Vagina (tissue), 2 donors: Measurements from ENCODE around the gene TACC3. TPM values are rescaled to one million over a fixed set of nuclear protein-coding genes. Genes with fewer than 3 reads are reported as not detected.

Source experiments
- DNase-seq, 2 donors: peaks; one replicate each; pipeline ENCODE4 v3.0.0-alpha.2; 2017; ENCODE audit errors: extremely low spot score in 2 of 2
- H3K27ac ChIP-seq: fragments of 200-600 bp; sonication (generic); one replicate; pipeline ENCODE4 v1.5.1; 2019
- H3K27me3 ChIP-seq: fragments of 200-600 bp; sonication (generic); one replicate; pipeline ENCODE4 v1.5.1; 2019
- H3K36me3 ChIP-seq, 2 donors: fragments of 200-600 bp; sonication (generic); one replicate each; pipeline ENCODE4 v1.5.1; 2017 to 2019
- H3K4me1 ChIP-seq: fragments of 200-600 bp; sonication (generic); one replicate; pipeline ENCODE4 v1.5.1; 2019
- H3K4me3 ChIP-seq, 2 donors: fragments of 200-600 bp; sonication (generic); 1 replicate in 1 of 2; 2 replicates in 1 of 2; pipeline ENCODE4 v1.5.1; 2016 to 2019
- H3K9me3 ChIP-seq: fragments of 200-600 bp; sonication (generic); one replicate; pipeline ENCODE4 v1.5.1; 2019
- CTCF ChIP-seq, 3 experiments: fragments of 450-650 bp in 2 of 3; fragments of 200-600 bp in 1 of 3; sonication (generic) in 1 of 3; IDR thresholded peaks; one replicate each; pipeline ENCODE4 v1.5.1; 2017 to 2019; ENCODE audit warnings: antibody characterized with exemption in 3 of 3, mild to moderate bottlenecking in 2 of 3, moderate library complexity in 2 of 3
- POLR2A ChIP-seq, 2 donors: fragments of 450-650 bp; IDR thresholded peaks; one replicate each; pipeline ENCODE4 v1.6.1; 2017; ENCODE audit warnings: antibody characterized with exemption in 2 of 2, mild to moderate bottlenecking in 2 of 2, moderate library complexity in 2 of 2
- POLR2AphosphoS5 ChIP-seq, 2 donors: sonication (generic); formaldehyde crosslinking; IDR thresholded peaks; one replicate each; pipeline ENCODE4 v1.9.0; 2017; ENCODE audit warnings: antibody characterized with exemption in 2 of 2, mild to moderate bottlenecking in 2 of 2, low read depth in 1 of 2; ENCODE audit not compliant: insufficient read depth in 1 of 2
- intact Hi-C: fragments of 100-400 bp; cut with DNase I; formaldehyde crosslinking; loops from one replicate; pipeline ENCODE4 v1.15.1; 2023
- total RNA-seq: library from RNA; depleted of rRNA; stranded (reverse); fragments of >200 nt; gene quantifications from one replicate; pipeline ENCODE4 v1.2.3, GENCODE V29; 2016

The TACC3 gene
- total RNA-seq, 1 donor from 2014 or later: 16.0 TPM

- DNase-seq: no peak
- Histone ChIP-seq H3K27ac (no peak overlapping the region), H3K4me3 (no peak overlapping the region), H3K36me3 (no peaks in the 10 kb centered on the region), H3K27me3 (no peaks in the 10 kb centered on the region), H3K9me3 (no peaks in the 10 kb centered on the region), H3K4me1 (peaks cover 64% of the 10 kb centered on the region)
- intact Hi-C loops: no loop called here
- TF ChIP-seq POLR2AphosphoS5 (IDR thresholded peaks at IDR 0.05; ENCODE audit: insufficient read depth in 1 of 2, low read depth in 1 of 2) (no peak), POLR2A (IDR thresholded peaks at IDR 0.05) (no peak), CTCF (IDR thresholded peaks at IDR 0.05) (no peak)
Observed at GRCh38 chr4:1756893-1757779, 35.8 kb downstream of the TACC3 start.

DNA sequence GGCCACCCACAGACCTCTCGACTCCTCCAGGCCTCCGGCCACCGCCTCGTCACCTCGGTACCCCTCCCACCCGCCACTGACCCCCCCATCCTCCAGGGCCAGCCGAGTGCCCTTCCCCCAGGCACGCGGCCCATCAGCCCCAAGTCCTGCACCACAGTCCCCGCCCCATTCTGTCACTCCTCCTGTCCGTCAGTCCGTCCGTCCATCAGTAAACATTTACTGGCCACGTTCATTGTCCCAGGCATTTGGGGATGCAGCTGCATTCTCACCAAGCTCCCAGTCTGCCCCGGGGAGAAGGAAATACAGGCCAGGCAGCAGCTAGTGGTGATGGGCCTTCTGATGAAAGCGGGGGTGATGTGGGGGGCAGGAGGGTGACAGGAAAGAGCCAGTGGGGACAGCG lies 36.5 kb downstream of the TACC3 start:
- no peak for TF ChIP-seq CTCF (IDR thresholded peaks at IDR 0.05)
- TF ChIP-seq POLR2A (IDR thresholded peaks at IDR 0.05): no peak
- no peak for TF ChIP-seq POLR2AphosphoS5 (IDR thresholded peaks at IDR 0.05; ENCODE audit: insufficient read depth in 1 of 2, low read depth in 1 of 2)
- Histone ChIP-seq H3K27ac (peak overlapping the region; percentile 61), H3K27me3 (no peaks in the 10 kb centered on the region), H3K4me3 (no peak overlapping the region), H3K4me1 (peaks cover 57% of the 10 kb centered on the region), H3K9me3 (no peaks in the 10 kb centered on the region), H3K36me3 (no peaks in the 10 kb centered on the region)
- intact Hi-C loops: no loop called here
- DNase-seq: no peak

DNA sequence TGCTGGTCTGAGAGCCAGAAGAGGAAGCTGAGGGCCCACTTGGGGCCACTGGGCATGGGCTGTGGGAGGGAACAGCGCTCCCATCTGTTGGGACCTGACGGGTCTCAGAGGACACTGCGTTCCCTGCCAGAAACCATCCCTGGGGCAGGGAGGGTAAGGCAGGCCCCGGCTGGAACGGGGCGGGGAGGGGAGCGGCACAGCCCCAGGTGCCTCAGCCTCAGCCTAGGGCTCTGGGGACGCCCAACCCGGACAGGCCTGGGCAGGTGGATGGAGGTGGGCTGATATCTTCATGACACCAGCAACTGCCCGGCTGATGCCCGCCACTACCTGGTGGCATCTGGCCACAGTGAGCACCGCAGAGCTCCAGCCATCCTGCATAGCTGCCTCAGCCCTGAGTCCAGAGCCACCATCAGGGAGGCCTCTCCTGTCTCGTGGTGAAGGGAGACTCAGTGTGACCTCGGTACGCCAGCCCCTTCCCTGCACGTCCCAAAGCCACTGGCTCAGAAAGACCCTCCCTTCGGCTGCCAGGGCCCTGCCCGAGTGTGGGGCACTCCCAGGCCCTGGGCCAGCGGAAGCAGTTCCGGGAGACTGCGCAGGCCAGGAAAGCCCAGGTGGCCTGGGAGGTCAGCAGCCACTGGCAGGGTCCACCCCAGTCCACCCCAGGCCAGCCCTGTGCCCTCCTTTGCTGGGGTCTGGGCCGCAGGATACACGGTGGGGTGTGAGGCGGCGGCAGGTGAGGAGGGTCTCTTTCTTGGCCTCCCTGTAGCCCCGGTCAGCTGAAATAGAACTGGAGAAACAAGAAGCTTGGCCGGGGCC lies 37.2 kb downstream of the TACC3 start:
- intact Hi-C loops: no loop called here

DNA sequence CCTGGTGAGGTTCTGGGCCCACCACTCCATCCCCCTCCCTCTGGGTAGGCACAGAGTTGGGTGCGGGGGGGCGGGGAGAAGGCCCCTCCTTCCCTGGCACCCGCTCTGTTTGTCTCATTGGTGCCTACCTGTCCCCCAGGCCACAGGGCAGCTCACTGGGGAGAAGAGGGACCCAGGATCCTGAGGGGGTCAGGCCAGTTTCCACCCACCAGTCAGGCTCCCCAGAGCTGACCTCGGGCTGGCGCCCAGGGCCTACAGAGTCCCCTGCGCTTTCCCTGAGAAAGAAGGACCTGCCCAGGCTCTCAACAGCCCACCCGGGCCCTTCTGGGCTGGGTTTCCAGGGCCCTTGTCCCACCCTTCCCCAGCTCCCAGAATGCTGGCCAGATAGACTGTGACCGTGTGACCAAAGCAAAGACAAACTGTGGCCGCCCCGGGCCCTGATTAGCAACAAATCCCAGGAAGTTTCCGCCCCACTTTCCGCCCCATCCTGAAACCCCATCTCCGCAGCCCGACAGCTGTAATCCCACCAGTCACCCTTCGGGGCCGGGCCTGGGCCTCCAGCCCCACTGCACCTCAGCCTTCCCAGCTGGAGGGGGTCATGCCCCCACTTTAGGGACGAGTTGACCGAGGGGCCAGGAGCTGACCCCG lies 38.0 kb downstream of the TACC3 start:
- H3K27me3 ChIP-seq: no peaks in the 10 kb centered on the region
- TF ChIP-seq POLR2AphosphoS5 (IDR thresholded peaks at IDR 0.05; ENCODE audit: insufficient read depth in 1 of 2, low read depth in 1 of 2) (no peak), CTCF (IDR thresholded peaks at IDR 0.05) (no peak), POLR2A (IDR thresholded peaks at IDR 0.05) (no peak)
- no peak for DNase-seq
- H3K27ac ChIP-seq: peak overlapping the region; percentile 61
- peaks cover 55% of the 10 kb centered on the region for H3K4me1 ChIP-seq
- H3K9me3 ChIP-seq: no peaks in the 10 kb centered on the region
- H3K36me3 ChIP-seq: no peaks in the 10 kb centered on the region
- H3K4me3 ChIP-seq: no peak overlapping the region
- intact Hi-C loops: no loop called here

More for the DNA sequence above, 37.2 kb downstream of the TACC3 start:
- DNase-seq: no peak
- H3K27ac ChIP-seq: peak overlapping the region; percentile 61
- TF ChIP-seq POLR2AphosphoS5 (IDR thresholded peaks at IDR 0.05; ENCODE audit: insufficient read depth in 1 of 2, low read depth in 1 of 2): peak in 1 of 2 donors; percentile 45
- no peak for TF ChIP-seq CTCF (IDR thresholded peaks at IDR 0.05)
- TF ChIP-seq POLR2A (IDR thresholded peaks at IDR 0.05): no peak
- no peaks in the 10 kb centered on the region for H3K9me3 ChIP-seq
- H3K4me1 ChIP-seq: peaks cover 55% of the 10 kb centered on the region
- no peaks in the 10 kb centered on the region for H3K27me3 ChIP-seq
- H3K4me3 ChIP-seq: no peak overlapping the region
- no peaks in the 10 kb centered on the region for H3K36me3 ChIP-seq
